HepG2 (cell line): ENCODE data around the gene EPN2. TPM values are rescaled to one million over a fixed set of nuclear protein-coding genes. Genes with fewer than 3 reads are reported as not detected.

ENCODE experiments used
- HOXA7 ChIP-seq: sonication (generic); formaldehyde crosslinking; IDR thresholded peaks from 2 replicates; pipeline ENCODE4 v1.8.1; 2022; ENCODE audit warnings: mild to moderate bottlenecking, missing genetic modification reagents, moderate library complexity
- TGIF2 ChIP-seq: IDR thresholded peaks from 2 replicates; pipeline ENCODE4 v1.6.1; 2016; ENCODE audit warnings: control low read depth, missing compliant biosample characterization
- ZC3H13 ChIP-seq: sonication (generic); formaldehyde crosslinking; IDR thresholded peaks from 2 replicates; pipeline ENCODE4 v1.8.1; 2023; ENCODE audit warnings: mild to moderate bottlenecking, missing genetic modification reagents, moderate library complexity
- ZNF205 ChIP-seq: IDR thresholded peaks from 2 replicates; pipeline ENCODE4 v1.6.1; 2018; ENCODE audit warnings: missing biosample characterization, missing genetic modification reagents
- ZNF674 ChIP-seq: sonication (generic); formaldehyde crosslinking; IDR thresholded peaks from 2 replicates; pipeline ENCODE4 v1.5.0; 2020; ENCODE audit warnings: low read depth, mild to moderate bottlenecking, missing genetic modification reagents
- ZNF879 ChIP-seq: sonication (generic); formaldehyde crosslinking; IDR thresholded peaks from 2 replicates; pipeline ENCODE4 v1.8.1; 2023; ENCODE audit warnings: missing genetic modification reagents
- polyA plus RNA-seq, 8 experiments: library from polyadenylated mRNA; depleted of rRNA in 3 of 8; stranded (reverse) in 7 of 8; unstranded in 1 of 8; fragments of >200 nt; fragmentation: Illumina TruSeq in 4 of 8; extraction: Trizol in 4 of 8; gene quantifications; 2 replicates each; pipeline versions ENCODE4 v1.2.1 to v1.2.3, GENCODE V29; 2011 to 2016; ENCODE audit warnings: low read depth in 4 of 8, missing spikeins in 1 of 8, mixed read lengths in 1 of 8; ENCODE audit not compliant: insufficient read depth in 1 of 8
- total RNA-seq, 5 experiments: library from RNA; depleted of rRNA; stranded (reverse); fragments of >200 nt; fragmentation: Illumina TruSeq; extraction: Trizol; gene quantifications; 2 replicates each; pipeline ENCODE4 v1.2.3, GENCODE V29; 2016; ENCODE audit warnings: low read depth in 1 of 5
- TF ChIP-seq, protein P1 (sequence below): sonication (generic); formaldehyde crosslinking; IDR thresholded peaks from 2 replicates; pipeline ENCODE4 v1.5.0; 2020; ENCODE audit warnings: mild to moderate bottlenecking, missing genetic modification reagents, borderline replicate concordance
- TF ChIP-seq, protein P2 (sequence below): sonication (generic); formaldehyde crosslinking; IDR thresholded peaks from 2 replicates; pipeline ENCODE4 v1.4.0; 2020; ENCODE audit warnings: missing genetic modification reagents
- TF ChIP-seq, protein P3 (sequence below): sonication (generic); formaldehyde crosslinking; IDR thresholded peaks from 2 replicates; pipeline ENCODE4 v1.4.0; 2020; ENCODE audit warnings: low read depth, missing genetic modification reagents
- TF ChIP-seq, protein P4 (sequence below): sonication (generic); formaldehyde crosslinking; IDR thresholded peaks from 2 replicates; pipeline ENCODE4 v1.4.0; 2020; ENCODE audit warnings: missing genetic modification reagents, borderline replicate concordance

The EPN2 gene
- total and polyA plus RNA-seq, 2 of the 13 experiments (the other 11 are each of a cell fraction or from before 2014, with no cell fraction given), result 7.8 to 19.2 TPM

DNA sequence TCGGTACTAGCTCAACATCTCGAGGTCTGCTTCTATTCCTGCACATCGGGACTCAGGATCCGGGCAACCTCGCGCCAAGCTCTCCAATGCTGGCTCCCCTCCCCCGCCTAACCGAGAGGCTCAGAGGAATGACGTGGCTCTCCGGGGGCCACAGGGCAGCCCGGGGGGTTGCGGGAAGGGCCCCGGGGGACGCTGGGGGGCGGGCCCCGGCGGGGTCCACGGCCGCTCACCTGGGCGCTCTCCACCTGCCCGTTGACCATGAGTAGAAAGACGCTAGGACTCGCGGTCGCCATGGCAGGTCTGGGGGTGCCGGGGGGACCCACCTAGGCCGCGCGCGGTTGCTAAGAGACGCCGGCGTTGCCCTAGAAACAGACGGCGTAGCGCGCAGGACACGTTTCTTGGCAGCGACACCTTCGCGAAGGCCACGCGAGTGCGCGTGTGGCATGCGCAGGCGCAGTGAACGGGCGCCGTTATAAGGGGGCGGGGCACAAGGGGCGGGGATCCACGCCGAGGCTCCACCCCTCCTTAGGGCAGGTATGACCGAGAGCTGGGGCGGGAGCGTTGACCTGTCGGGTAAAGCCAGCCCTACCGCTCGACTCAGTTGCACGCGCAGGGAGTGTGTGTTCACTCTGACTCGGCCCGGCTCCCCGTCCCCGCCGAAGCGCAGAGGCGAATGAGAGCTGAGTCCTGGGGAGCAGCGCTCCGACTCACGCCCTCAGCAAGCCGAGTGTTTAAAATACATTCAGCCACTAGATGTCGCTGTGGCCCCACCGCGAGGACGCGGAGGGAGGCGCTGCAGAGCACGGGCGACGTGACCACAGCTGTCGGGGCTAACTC is 125.3 kb downstream of the EPN2 start, which contains the start of gene B9D1 (continued):
- TF ChIP-seq, protein P1, sequence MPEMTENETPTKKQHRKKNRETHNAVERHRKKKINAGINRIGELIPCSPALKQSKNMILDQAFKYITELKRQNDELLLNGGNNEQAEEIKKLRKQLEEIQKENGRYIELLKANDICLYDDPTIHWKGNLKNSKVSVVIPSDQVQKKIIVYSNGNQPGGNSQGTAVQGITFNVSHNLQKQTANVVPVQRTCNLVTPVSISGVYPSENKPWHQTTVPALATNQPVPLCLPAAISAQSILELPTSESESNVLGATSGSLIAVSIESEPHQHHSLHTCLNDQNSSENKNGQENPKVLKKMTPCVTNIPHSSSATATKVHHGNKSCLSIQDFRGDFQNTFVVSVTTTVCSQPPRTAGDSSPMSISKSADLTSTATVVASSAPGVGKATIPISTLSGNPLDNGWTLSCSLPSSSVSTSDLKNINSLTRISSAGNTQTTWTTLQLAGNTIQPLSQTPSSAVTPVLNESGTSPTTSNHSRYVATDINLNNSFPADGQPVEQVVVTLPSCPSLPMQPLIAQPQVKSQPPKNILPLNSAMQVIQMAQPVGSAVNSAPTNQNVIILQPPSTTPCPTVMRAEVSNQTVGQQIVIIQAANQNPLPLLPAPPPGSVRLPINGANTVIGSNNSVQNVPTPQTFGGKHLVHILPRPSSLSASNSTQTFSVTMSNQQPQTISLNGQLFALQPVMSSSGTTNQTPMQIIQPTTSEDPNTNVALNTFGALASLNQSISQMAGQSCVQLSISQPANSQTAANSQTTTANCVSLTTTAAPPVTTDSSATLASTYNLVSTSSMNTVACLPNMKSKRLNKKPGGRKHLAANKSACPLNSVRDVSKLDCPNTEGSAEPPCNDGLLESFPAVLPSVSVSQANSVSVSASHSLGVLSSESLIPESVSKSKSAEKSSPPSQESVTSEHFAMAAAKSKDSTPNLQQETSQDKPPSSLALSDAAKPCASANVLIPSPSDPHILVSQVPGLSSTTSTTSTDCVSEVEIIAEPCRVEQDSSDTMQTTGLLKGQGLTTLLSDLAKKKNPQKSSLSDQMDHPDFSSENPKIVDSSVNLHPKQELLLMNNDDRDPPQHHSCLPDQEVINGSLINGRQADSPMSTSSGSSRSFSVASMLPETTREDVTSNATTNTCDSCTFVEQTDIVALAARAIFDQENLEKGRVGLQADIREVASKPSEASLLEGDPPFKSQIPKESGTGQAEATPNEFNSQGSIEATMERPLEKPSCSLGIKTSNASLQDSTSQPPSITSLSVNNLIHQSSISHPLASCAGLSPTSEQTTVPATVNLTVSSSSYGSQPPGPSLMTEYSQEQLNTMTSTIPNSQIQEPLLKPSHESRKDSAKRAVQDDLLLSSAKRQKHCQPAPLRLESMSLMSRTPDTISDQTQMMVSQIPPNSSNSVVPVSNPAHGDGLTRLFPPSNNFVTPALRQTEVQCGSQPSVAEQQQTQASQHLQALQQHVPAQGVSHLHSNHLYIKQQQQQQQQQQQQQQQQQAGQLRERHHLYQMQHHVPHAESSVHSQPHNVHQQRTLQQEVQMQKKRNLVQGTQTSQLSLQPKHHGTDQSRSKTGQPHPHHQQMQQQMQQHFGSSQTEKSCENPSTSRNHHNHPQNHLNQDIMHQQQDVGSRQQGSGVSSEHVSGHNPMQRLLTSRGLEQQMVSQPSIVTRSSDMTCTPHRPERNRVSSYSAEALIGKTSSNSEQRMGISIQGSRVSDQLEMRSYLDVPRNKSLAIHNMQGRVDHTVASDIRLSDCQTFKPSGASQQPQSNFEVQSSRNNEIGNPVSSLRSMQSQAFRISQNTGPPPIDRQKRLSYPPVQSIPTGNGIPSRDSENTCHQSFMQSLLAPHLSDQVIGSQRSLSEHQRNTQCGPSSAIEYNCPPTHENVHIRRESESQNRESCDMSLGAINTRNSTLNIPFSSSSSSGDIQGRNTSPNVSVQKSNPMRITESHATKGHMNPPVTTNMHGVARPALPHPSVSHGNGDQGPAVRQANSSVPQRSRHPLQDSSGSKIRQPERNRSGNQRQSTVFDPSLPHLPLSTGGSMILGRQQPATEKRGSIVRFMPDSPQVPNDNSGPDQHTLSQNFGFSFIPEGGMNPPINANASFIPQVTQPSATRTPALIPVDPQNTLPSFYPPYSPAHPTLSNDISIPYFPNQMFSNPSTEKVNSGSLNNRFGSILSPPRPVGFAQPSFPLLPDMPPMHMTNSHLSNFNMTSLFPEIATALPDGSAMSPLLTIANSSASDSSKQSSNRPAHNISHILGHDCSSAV (CRISPR knock-in tag), result no peak
- TF ChIP-seq HOXA7 (CRISPR knock-in tag), result no peak
- TF ChIP-seq ZNF205 (CRISPR knock-in tag), result no peak; the same call in 1 of the 2 replicates
- TF ChIP-seq, protein P2, sequence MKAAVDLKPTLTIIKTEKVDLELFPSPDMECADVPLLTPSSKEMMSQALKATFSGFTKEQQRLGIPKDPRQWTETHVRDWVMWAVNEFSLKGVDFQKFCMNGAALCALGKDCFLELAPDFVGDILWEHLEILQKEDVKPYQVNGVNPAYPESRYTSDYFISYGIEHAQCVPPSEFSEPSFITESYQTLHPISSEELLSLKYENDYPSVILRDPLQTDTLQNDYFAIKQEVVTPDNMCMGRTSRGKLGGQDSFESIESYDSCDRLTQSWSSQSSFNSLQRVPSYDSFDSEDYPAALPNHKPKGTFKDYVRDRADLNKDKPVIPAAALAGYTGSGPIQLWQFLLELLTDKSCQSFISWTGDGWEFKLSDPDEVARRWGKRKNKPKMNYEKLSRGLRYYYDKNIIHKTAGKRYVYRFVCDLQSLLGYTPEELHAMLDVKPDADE (CRISPR knock-in tag), result no peak
- TF ChIP-seq ZNF879 (CRISPR knock-in tag), result 0 out of 2 replicates have a peak, but pooled peaks have one; percentile 21
- no peak for TF ChIP-seq ZC3H13
- TF ChIP-seq, protein P3, sequence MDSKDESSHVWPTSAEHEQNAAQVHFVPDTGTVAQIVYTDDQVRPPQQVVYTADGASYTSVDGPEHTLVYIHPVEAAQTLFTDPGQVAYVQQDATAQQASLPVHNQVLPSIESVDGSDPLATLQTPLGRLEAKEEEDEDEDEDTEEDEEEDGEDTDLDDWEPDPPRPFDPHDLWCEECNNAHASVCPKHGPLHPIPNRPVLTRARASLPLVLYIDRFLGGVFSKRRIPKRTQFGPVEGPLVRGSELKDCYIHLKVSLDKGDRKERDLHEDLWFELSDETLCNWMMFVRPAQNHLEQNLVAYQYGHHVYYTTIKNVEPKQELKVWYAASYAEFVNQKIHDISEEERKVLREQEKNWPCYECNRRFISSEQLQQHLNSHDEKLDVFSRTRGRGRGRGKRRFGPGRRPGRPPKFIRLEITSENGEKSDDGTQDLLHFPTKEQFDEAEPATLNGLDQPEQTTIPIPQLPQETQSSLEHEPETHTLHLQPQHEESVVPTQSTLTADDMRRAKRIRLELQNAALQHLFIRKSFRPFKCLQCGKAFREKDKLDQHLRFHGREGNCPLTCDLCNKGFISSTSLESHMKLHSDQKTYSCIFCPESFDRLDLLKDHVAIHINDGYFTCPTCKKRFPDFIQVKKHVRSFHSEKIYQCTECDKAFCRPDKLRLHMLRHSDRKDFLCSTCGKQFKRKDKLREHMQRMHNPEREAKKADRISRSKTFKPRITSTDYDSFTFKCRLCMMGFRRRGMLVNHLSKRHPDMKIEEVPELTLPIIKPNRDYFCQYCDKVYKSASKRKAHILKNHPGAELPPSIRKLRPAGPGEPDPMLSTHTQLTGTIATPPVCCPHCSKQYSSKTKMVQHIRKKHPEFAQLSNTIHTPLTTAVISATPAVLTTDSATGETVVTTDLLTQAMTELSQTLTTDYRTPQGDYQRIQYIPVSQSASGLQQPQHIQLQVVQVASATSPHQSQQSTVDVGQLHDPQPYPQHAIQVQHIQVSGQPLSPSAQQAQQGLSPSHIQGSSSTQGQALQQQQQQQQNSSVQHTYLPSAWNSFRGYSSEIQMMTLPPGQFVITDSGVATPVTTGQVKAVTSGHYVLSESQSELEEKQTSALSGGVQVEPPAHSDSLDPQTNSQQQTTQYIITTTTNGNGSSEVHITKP (CRISPR knock-in tag), result no peak
- TF ChIP-seq, protein P4, sequence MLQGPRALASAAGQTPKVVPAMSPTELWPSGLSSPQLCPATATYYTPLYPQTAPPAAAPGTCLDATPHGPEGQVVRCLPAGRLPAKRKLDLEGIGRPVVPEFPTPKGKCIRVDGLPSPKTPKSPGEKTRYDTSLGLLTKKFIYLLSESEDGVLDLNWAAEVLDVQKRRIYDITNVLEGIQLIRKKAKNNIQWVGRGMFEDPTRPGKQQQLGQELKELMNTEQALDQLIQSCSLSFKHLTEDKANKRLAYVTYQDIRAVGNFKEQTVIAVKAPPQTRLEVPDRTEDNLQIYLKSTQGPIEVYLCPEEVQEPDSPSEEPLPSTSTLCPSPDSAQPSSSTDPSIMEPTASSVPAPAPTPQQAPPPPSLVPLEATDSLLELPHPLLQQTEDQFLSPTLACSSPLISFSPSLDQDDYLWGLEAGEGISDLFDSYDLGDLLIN (CRISPR knock-in tag), result no peak
- 0 out of 2 replicates have a peak, but pooled peaks have one; percentile 35 for TF ChIP-seq ZNF674 (CRISPR knock-in tag)
- TF ChIP-seq TGIF2 (CRISPR knock-in tag), result no peak; the same call in 1 of the 2 replicates
